HFFc6 (cell line): ENCODE measurements around the gene IGSF3. TPM values are rescaled to one million over a fixed set of nuclear protein-coding genes. Genes with fewer than 3 reads are reported as not detected.
A peak's percentile ranks its signal among the peaks of the same experiment; 100 is the strongest.

Experiments
- DNase-seq: peaks from one replicate; pipeline ENCODE4 v3.0.0-alpha.2; 2018
- H3K27ac Mint-ChIP-seq: 2 replicates; pipeline ENCODE4 v1.8.0; 2020; ENCODE audit warnings: mild to moderate bottlenecking, mixed read lengths
- H3K27me3 Mint-ChIP-seq: 2 replicates; pipeline ENCODE4 v1.8.0; 2021; ENCODE audit warnings: mild to moderate bottlenecking, moderate library complexity, mixed read lengths; ENCODE audit not compliant: insufficient read depth
- H3K36me3 Mint-ChIP-seq: 2 replicates; pipeline ENCODE4 v1.8.0; 2021; ENCODE audit warnings: low read depth, mixed read lengths
- H3K4me1 Mint-ChIP-seq: 2 replicates; pipeline ENCODE4 v1.8.0; 2020; ENCODE audit warnings: low read depth, mixed read lengths
- H3K4me3 Mint-ChIP-seq: 2 replicates; pipeline ENCODE4 v1.8.0; 2020; ENCODE audit warnings: mild to moderate bottlenecking, moderate library complexity, mixed read lengths
- H3K9me3 Mint-ChIP-seq: 2 replicates; pipeline ENCODE4 v1.8.0; 2020; ENCODE audit warnings: mild to moderate bottlenecking, mixed read lengths
- CTCF ChIP-seq: fragments of 200-600 bp; sonication (generic); IDR thresholded peaks from 2 replicates; pipeline ENCODE4 v1.5.0; 2021; ENCODE audit warnings: antibody characterized with exemption, mild to moderate bottlenecking
- total RNA-seq, 6 experiments: library from RNA; stranded (reverse); fragmentation: NEBNext Ultra II Directional; extraction: Animal tissue kit (Norgen Biotek cat#: 25700); gene quantifications; 2 replicates in 1 of 6; 3 replicates in 5 of 6; pipeline ENCODE4 v1.2.3, GENCODE V29; 2021

IGSF3 gene
- total RNA-seq, 6 experiments from 2014 or later = not detected

- Mint-ChIP-seq H3K4me3 (no peak overlapping the region), H3K4me1 (peaks cover 56% of the 10 kb centered on the region), H3K36me3 (no peaks in the 10 kb centered on the region; the same call in 1 of the 2 replicates), H3K27me3 (peaks cover 20% of the 10 kb centered on the region), H3K27ac (no peak overlapping the region), H3K9me3 (no peaks in the 10 kb centered on the region)
- TF ChIP-seq CTCF = no peak
- no peak for DNase-seq
Observed at GRCh38 chr1:116572771-116573430, 94.6 kb downstream of the IGSF3 start.

GRCh38 chr1:116572099-116572498 lies 95.4 kb downstream of the IGSF3 start:
- TF ChIP-seq CTCF = no peak
- Mint-ChIP-seq H3K4me1 (peaks cover 60% of the 10 kb centered on the region), H3K9me3 (no peaks in the 10 kb centered on the region), H3K27me3 (peaks cover 17% of the 10 kb centered on the region), H3K36me3 (no peaks in the 10 kb centered on the region; the same call in 1 of the 2 replicates), H3K4me3 (peak overlapping the region; percentile 87; the same call in 1 of the 2 replicates), H3K27ac (no peak overlapping the region)
- DNase-seq = no peak

GRCh38 chr1:116571215-116571919 lies 96.2 kb downstream of the IGSF3 start:
- peak overlapping the region; percentile 84 for H3K27ac Mint-ChIP-seq
- H3K36me3 Mint-ChIP-seq = no peaks in the 10 kb centered on the region; the same call in 1 of the 2 replicates
- H3K27me3 Mint-ChIP-seq = peaks cover 10% of the 10 kb centered on the region
- TF ChIP-seq CTCF = no peak
- H3K4me1 Mint-ChIP-seq = peaks cover 61% of the 10 kb centered on the region
- peak overlapping the region; percentile 87 for H3K4me3 Mint-ChIP-seq
- no peaks in the 10 kb centered on the region for H3K9me3 Mint-ChIP-seq
- no peak for DNase-seq

GRCh38 chr1:116570358-116571214 lies 96.9 kb downstream of the IGSF3 start, which contains the start of gene CD58:
TSS of gene CD58 (minus strand) at chr1:116571026. CDS start at chr1:116570972, 54 bp downstream.
- peak; percentile 82 for TF ChIP-seq CTCF
- Mint-ChIP-seq H3K36me3 (no peaks in the 10 kb centered on the region; the same call in 1 of the 2 replicates), H3K4me1 (peaks cover 67% of the 10 kb centered on the region), H3K27ac (peak within 1 kb of the TSS; percentile 84), H3K4me3 (peak within 1 kb of the TSS; percentile 87), H3K9me3 (no peaks in the 10 kb centered on the region), H3K27me3 (peaks cover 9% of the 10 kb centered on the region)
- peak; percentile 69 for DNase-seq

GRCh38 chr1:116569776-116570357 lies 97.7 kb downstream of the IGSF3 start:
- H3K27ac Mint-ChIP-seq = peak overlapping the region; percentile 67
- peaks cover 64% of the 10 kb centered on the region for H3K4me1 Mint-ChIP-seq

More at GRCh38 chr1:116569776-116570357, 97.7 kb downstream of the IGSF3 start:
- no peak for TF ChIP-seq CTCF
- Mint-ChIP-seq H3K9me3 (no peaks in the 10 kb centered on the region), H3K27me3 (peaks cover 9% of the 10 kb centered on the region), H3K4me3 (peak overlapping the region; percentile 87), H3K36me3 (no peaks in the 10 kb centered on the region; the same call in 1 of the 2 replicates)
- no peak for DNase-seq
